ENCODE results near the gene CNTNAP5. TPM values are rescaled to one million over a fixed set of nuclear protein-coding genes. Genes with fewer than 3 reads are reported as not detected.

The CNTNAP5 gene
- total RNA-seq, 1 donor from 2014 or later, result 0.56 TPM

DNA sequence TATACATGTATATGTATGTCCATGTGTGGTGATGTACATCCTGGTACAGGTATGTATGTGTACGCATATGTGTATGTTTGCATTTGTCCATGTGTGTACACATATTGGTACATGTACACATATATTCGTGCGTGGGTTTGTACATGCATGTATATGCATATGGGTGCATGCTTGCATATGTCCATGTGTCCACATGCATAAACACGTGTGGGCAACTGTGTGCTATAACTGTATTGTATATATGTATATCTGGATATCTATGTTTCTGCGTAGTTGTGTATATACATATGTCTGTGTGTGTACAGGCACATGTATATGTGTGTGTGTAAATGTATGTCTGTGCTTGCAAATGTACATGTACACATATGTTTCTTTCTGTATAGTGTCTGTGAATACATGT is 858.5 kb downstream of the CNTNAP5 start:
- no peaks in the 10 kb centered on the region for H3K4me1 Mint-ChIP-seq
- no peaks in the 10 kb centered on the region for H3K36me3 Mint-ChIP-seq (ENCODE audit: low read depth)
- H3K9me3 Mint-ChIP-seq, result no peaks in the 10 kb centered on the region
- no peak overlapping the region for H3K4me3 Mint-ChIP-seq
- no peak for TF ChIP-seq CTCF (conservative IDR thresholded peaks at IDR 0.05)
- H3K27ac Mint-ChIP-seq (ENCODE audit: unreplicated experiment), result no peak overlapping the region
- no peak for DNase-seq (ENCODE audit: low read depth, low spot score)
- H3K27me3 Mint-ChIP-seq (ENCODE audit: low read depth), result no peaks in the 10 kb centered on the region

DNA sequence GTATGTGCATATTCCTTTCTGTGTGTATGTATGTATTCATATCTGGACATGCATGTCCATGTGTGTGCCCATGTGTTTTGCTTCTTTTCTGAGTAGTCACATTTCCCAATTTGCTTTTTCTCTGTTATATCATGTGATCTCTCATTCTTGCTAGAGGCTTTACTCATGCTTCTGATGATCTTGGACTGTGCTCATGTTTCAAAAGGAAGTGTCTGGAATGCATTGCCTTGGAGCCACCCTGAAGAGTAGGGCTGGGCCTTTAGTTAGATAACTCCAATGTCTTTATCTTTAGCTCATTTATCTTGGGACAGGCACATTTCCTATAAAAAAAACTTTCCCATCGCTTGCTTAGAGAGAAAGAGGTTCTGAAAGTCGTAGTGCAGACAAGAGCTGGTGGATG is 859.2 kb downstream of the CNTNAP5 start:
- Mint-ChIP-seq H3K36me3 (ENCODE audit: low read depth) (no peaks in the 10 kb centered on the region), H3K27me3 (ENCODE audit: low read depth) (no peaks in the 10 kb centered on the region), H3K4me1 (no peaks in the 10 kb centered on the region), H3K27ac (ENCODE audit: unreplicated experiment) (no peak overlapping the region), H3K9me3 (no peaks in the 10 kb centered on the region), H3K4me3 (no peak overlapping the region)
- TF ChIP-seq CTCF (conservative IDR thresholded peaks at IDR 0.05), result no peak
- DNase-seq (ENCODE audit: low read depth, low spot score), result no peak

DNA sequence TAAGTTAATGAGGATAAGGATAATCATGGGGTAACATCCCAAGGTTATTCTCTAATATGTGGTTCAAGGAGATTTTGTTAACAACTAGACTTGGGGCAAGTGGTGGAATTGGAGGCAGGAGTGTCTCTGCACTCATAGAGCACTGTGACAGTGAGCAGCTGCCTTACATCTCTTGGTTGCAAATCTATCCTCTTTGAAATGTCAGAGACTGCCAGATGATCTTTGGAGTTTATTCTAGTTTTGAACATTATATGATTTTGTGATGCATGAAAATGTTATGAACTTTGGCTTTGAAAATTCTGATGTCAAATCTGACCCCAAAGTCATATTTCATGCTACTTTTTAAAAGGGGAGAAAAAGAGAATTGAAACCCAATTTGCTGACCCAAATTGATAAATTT is 861.1 kb downstream of the CNTNAP5 start:
- H3K4me3 Mint-ChIP-seq, result no peak overlapping the region
- H3K27me3 Mint-ChIP-seq (ENCODE audit: low read depth), result no peaks in the 10 kb centered on the region
- no peak for DNase-seq (ENCODE audit: low read depth, low spot score)
- no peaks in the 10 kb centered on the region for H3K36me3 Mint-ChIP-seq (ENCODE audit: low read depth)
- TF ChIP-seq CTCF (conservative IDR thresholded peaks at IDR 0.05), result no peak
- no peaks in the 10 kb centered on the region for H3K9me3 Mint-ChIP-seq
- H3K27ac Mint-ChIP-seq (ENCODE audit: unreplicated experiment), result no peak overlapping the region
- no peaks in the 10 kb centered on the region for H3K4me1 Mint-ChIP-seq

GRCh38 chr2:124887466-124887865 is 862.4 kb downstream of the CNTNAP5 start:
- Mint-ChIP-seq H3K4me3 (no peak overlapping the region), H3K9me3 (no peaks in the 10 kb centered on the region), H3K4me1 (no peaks in the 10 kb centered on the region), H3K27me3 (ENCODE audit: low read depth) (no peaks in the 10 kb centered on the region), H3K36me3 (ENCODE audit: low read depth) (no peaks in the 10 kb centered on the region), H3K27ac (ENCODE audit: unreplicated experiment) (no peak overlapping the region)
- TF ChIP-seq CTCF (conservative IDR thresholded peaks at IDR 0.05), result no peak
- no peak for DNase-seq (ENCODE audit: low read depth, low spot score)

- Mint-ChIP-seq H3K4me3 (no peak overlapping the region), H3K9me3 (no peaks in the 10 kb centered on the region), H3K36me3 (ENCODE audit: low read depth) (no peaks in the 10 kb centered on the region), H3K4me1 (no peaks in the 10 kb centered on the region), H3K27ac (ENCODE audit: unreplicated experiment) (no peak overlapping the region), H3K27me3 (ENCODE audit: low read depth) (no peaks in the 10 kb centered on the region)
- no peak for DNase-seq (ENCODE audit: low read depth, low spot score)
- no peak for TF ChIP-seq CTCF (conservative IDR thresholded peaks at IDR 0.05)
Measured at GRCh38 chr2:124888431-124888830, 863.3 kb downstream of the CNTNAP5 start.

- Mint-ChIP-seq H3K4me3 (no peak overlapping the region), H3K27ac (ENCODE audit: unreplicated experiment) (no peak overlapping the region), H3K4me1 (no peaks in the 10 kb centered on the region), H3K27me3 (ENCODE audit: low read depth) (no peaks in the 10 kb centered on the region), H3K9me3 (no peaks in the 10 kb centered on the region), H3K36me3 (ENCODE audit: low read depth) (no peaks in the 10 kb centered on the region)
- DNase-seq (ENCODE audit: low read depth, low spot score), result no peak
- no peak for TF ChIP-seq CTCF (conservative IDR thresholded peaks at IDR 0.05)
Measured at GRCh38 chr2:124894199-124894598, 869.1 kb downstream of the CNTNAP5 start.
